ENCODE measurements around the gene CTNNA1. TPM values are rescaled to one million over a fixed set of nuclear protein-coding genes. Genes with fewer than 3 reads are reported as not detected.

CTNNA1 gene
- total RNA-seq, 1 experiment from 2014 or later: 392 TPM

DNA sequence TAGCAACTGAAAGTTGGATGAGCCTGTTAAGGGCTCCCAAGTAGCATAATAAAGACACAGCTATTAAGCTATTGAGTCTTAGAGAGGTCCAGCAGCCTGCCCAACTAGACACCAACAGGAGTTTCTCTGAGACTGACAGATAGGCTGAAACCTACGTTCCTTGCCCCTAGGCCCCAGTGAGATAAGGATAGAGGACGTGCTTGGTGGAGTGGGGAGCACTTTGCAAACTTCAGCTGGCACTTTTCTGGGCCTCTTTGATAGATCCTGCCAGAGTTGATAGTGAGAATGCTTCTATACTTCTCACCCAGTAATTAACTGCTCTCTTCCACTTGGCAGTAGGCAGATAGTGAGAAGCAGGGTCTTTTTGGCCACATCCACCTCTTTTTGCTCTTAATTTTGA lies 20.8 kb upstream of the CTNNA1 start:
- no peak overlapping the region for H3K4me3 ChIP-seq (ENCODE audit: low read depth, low read length)
- POLR2A ChIA-PET: interaction anchor here (0.6 kb wide), 1 partner anchor 47 kb away, joined by 3 read pairs; no protein-coding TSS in a partner anchor
- Mint-ChIP-seq H3K36me3 (ENCODE audit: insufficient read depth, unreplicated experiment) (no peaks in the 10 kb centered on the region), H3K27me3 (ENCODE audit: insufficient read depth, unreplicated experiment) (no peaks in the 10 kb centered on the region), H3K4me1 (ENCODE audit: low read depth, unreplicated experiment) (no peaks in the 10 kb centered on the region), H3K4me3 (ENCODE audit: unreplicated experiment) (no peak overlapping the region), H3K27ac (ENCODE audit: unreplicated experiment) (no peak overlapping the region), H3K9me3 (ENCODE audit: unreplicated experiment) (no peaks in the 10 kb centered on the region)
- CTCF ChIA-PET: no interaction called here
- BruUV-seq (replicated peaks): no TSS peak
- no peaks in the 10 kb centered on the region for H3K9me3 ChIP-seq
- no peaks in the 10 kb centered on the region for H3K27me3 ChIP-seq (replicated peaks; ENCODE audit: control insufficient read depth, insufficient read depth, low read length)
- TF ChIP-seq, protein P1, sequence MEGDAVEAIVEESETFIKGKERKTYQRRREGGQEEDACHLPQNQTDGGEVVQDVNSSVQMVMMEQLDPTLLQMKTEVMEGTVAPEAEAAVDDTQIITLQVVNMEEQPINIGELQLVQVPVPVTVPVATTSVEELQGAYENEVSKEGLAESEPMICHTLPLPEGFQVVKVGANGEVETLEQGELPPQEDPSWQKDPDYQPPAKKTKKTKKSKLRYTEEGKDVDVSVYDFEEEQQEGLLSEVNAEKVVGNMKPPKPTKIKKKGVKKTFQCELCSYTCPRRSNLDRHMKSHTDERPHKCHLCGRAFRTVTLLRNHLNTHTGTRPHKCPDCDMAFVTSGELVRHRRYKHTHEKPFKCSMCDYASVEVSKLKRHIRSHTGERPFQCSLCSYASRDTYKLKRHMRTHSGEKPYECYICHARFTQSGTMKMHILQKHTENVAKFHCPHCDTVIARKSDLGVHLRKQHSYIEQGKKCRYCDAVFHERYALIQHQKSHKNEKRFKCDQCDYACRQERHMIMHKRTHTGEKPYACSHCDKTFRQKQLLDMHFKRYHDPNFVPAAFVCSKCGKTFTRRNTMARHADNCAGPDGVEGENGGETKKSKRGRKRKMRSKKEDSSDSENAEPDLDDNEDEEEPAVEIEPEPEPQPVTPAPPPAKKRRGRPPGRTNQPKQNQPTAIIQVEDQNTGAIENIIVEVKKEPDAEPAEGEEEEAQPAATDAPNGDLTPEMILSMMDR (IDR thresholded peaks at IDR 0.05; ENCODE audit: insufficient read depth in 1 of 2, low read depth in 1 of 2, low read length in 1 of 2, severe bottlenecking in 1 of 2, unreplicated experiment in 1 of 2): no peak
- H3K36me3 ChIP-seq (ENCODE audit: control insufficient read depth, insufficient read depth, low read length): no peaks in the 10 kb centered on the region
- no peaks in the 10 kb centered on the region for H3K4me1 ChIP-seq
- intact Hi-C loops (cut with micrococcal nuclease; ENCODE audit: unreplicated experiment): no loop called here
- DNase-seq: no peak

GRCh38 chr5:138732933-138733332 lies 20.3 kb upstream of the CTNNA1 start:
- no peaks in the 10 kb centered on the region for H3K27me3 Mint-ChIP-seq (ENCODE audit: insufficient read depth, unreplicated experiment)
- Histone ChIP-seq H3K4me3 (ENCODE audit: low read depth, low read length) (no peak overlapping the region), H3K9me3 (no peaks in the 10 kb centered on the region), H3K27me3 (replicated peaks; ENCODE audit: control insufficient read depth, insufficient read depth, low read length) (no peaks in the 10 kb centered on the region), H3K36me3 (ENCODE audit: control insufficient read depth, insufficient read depth, low read length) (no peaks in the 10 kb centered on the region), H3K4me1 (0 out of 2 replicates have a peak, but pooled peaks cover under 1% of the 10 kb centered on the region)
- H3K4me1 Mint-ChIP-seq (ENCODE audit: low read depth, unreplicated experiment): no peaks in the 10 kb centered on the region
- H3K36me3 Mint-ChIP-seq (ENCODE audit: insufficient read depth, unreplicated experiment): no peaks in the 10 kb centered on the region
- ChIA-PET POLR2A (no interaction called here), CTCF (no interaction called here)
- TF ChIP-seq, protein P1 (IDR thresholded peaks at IDR 0.05; ENCODE audit: insufficient read depth in 1 of 2, low read depth in 1 of 2, low read length in 1 of 2, severe bottlenecking in 1 of 2, unreplicated experiment in 1 of 2): no peak
- H3K9me3 Mint-ChIP-seq (ENCODE audit: unreplicated experiment): no peaks in the 10 kb centered on the region
- H3K27ac Mint-ChIP-seq (ENCODE audit: unreplicated experiment): no peak overlapping the region
- DNase-seq: no peak
- no TSS peak for BruUV-seq (replicated peaks)
- intact Hi-C loops (cut with micrococcal nuclease; ENCODE audit: unreplicated experiment): no loop called here
- H3K4me3 Mint-ChIP-seq (ENCODE audit: unreplicated experiment): no peak overlapping the region

- Histone ChIP-seq H3K4me3 (ENCODE audit: low read depth, low read length) (no peak overlapping the region), H3K27me3 (replicated peaks; ENCODE audit: control insufficient read depth, insufficient read depth, low read length) (no peaks in the 10 kb centered on the region), H3K36me3 (ENCODE audit: control insufficient read depth, insufficient read depth, low read length) (no peaks in the 10 kb centered on the region), H3K9me3 (no peaks in the 10 kb centered on the region), H3K4me1 (peaks cover 4% of the 10 kb centered on the region; the same call in 1 of the 2 replicates)
- Mint-ChIP-seq H3K36me3 (ENCODE audit: insufficient read depth, unreplicated experiment) (no peaks in the 10 kb centered on the region), H3K4me3 (ENCODE audit: unreplicated experiment) (no peak overlapping the region), H3K4me1 (ENCODE audit: low read depth, unreplicated experiment) (no peaks in the 10 kb centered on the region), H3K27me3 (ENCODE audit: insufficient read depth, unreplicated experiment) (no peaks in the 10 kb centered on the region), H3K9me3 (ENCODE audit: unreplicated experiment) (no peaks in the 10 kb centered on the region), H3K27ac (ENCODE audit: unreplicated experiment) (no peak overlapping the region)
- DNase-seq: no peak
- intact Hi-C loops (cut with micrococcal nuclease; ENCODE audit: unreplicated experiment): no loop called here
- ChIA-PET POLR2A (no interaction called here), CTCF (no interaction called here)
- TF ChIP-seq, protein P1 (IDR thresholded peaks at IDR 0.05; ENCODE audit: insufficient read depth in 1 of 2, low read depth in 1 of 2, low read length in 1 of 2, severe bottlenecking in 1 of 2, unreplicated experiment in 1 of 2): no peak
- BruUV-seq (replicated peaks): no TSS peak
These were observed 19.7 kb upstream of the CTNNA1 start for GRCh38 chr5:138733509-138733908.
